K562 (cell line): ENCODE results near the gene NMNAT2. TPM values are rescaled to one million over a fixed set of nuclear protein-coding genes. Genes with fewer than 3 reads are reported as not detected.

Source experiments
- ATAC-seq: fragments of 200-7000 bp; cut with Tn5 transposase; 3 replicates; pipeline ENCODE4 v1.9.1; 2020; ENCODE audit warnings: moderate library complexity
- BruUV-seq: library from RNA; stranded (reverse); fragments of 400-500 nt; replicated peaks from 2 replicates; lab custom pipeline; 2021; lab: Mats Ljungman, UMichigan
- CTCF ChIA-PET: fragments of 300-600 bp; formaldehyde crosslinking; extraction: SDS; loops from one replicate; lab custom pipeline; 2021; ENCODE audit warnings: low intra/inter-chr PET ratio; lab: Yijun Ruan, JAX
- POLR2A ChIA-PET: fragments of 300-600, 350-650 bp; sonication (Branson Sonifier 250); formaldehyde crosslinking; extraction: SDS; loops from one replicate; lab custom pipeline; 2021; ENCODE audit warnings: antibody characterized with exemption, inconsistent platforms; lab: Yijun Ruan, JAX
- DNase-seq, 4 experiments: peaks; one replicate each; pipeline versions ENCODE4 v3.0.0 to v3.0.0-alpha.2; 2011 to 2018; ENCODE audit warnings: low spot score in 3 of 4, mixed read lengths in 3 of 4; ENCODE audit errors: extremely low read depth in 1 of 4
- FAIRE-seq: peaks from 2 replicates; lab custom pipeline; 2011; peaks lifted over from hg19 to GRCh38; lab: Jason Lieb, UNC
- H2AFZ ChIP-seq: 2 replicates; pipeline ENCODE4 v1.6.0; 2011; ENCODE audit warnings: low read depth, low read length, control low read depth, inconsistent platforms
- H3K27ac ChIP-seq: fragments of 200-600 bp; 3 replicates; pipeline ENCODE4 v1.8.0; 2011; ENCODE audit warnings: low read depth, mild to moderate bottlenecking, control low read depth, inconsistent platforms, low read length, moderate library complexity, mixed read lengths; ENCODE audit errors: extremely low read depth
- H3K27me3 ChIP-seq, 2 experiments: fragments of 300-600 bp in 1 of 2; 2 replicates in 1 of 2; 3 replicates in 1 of 2; pipeline versions ENCODE4 v1.6.0 to v1.8.0; 2011; ENCODE audit warnings: inconsistent platforms in 2 of 2, low read length in 2 of 2, mild to moderate bottlenecking in 1 of 2, mixed read lengths in 1 of 2, moderate library complexity in 1 of 2; ENCODE audit not compliant: control insufficient read depth in 2 of 2, insufficient read depth in 2 of 2
- H3K36me3 ChIP-seq: fragments of 300-600 bp; 3 replicates; pipeline ENCODE4 v1.8.0; 2011; ENCODE audit warnings: mild to moderate bottlenecking, low read length, inconsistent platforms; ENCODE audit not compliant: control insufficient read depth, insufficient read depth
- H3K4me1 ChIP-seq, 2 experiments: fragments of 200-600 bp in 1 of 2; replicated peaks in 1 of 2; 2 replicates in 1 of 2; 3 replicates in 1 of 2; pipeline versions ENCODE4 v1.5.1 to v1.8.0; 2011; ENCODE audit warnings: inconsistent platforms in 2 of 2, low read length in 2 of 2, mild to moderate bottlenecking in 1 of 2, mixed read lengths in 1 of 2, moderate library complexity in 1 of 2; ENCODE audit not compliant: control insufficient read depth in 2 of 2, insufficient read depth in 2 of 2
- H3K4me2 ChIP-seq: 2 replicates; pipeline ENCODE4 v1.6.1; 2011; ENCODE audit warnings: low read length, control low read depth, inconsistent platforms, mixed read lengths; ENCODE audit not compliant: insufficient read depth
- H3K4me3 ChIP-seq: fragments of 200-600 bp; sonication (generic), shearing (Covaris generic); 2 replicates; pipeline ENCODE4 v1.5.1; 2016; ENCODE audit warnings: control low read depth, inconsistent platforms
- H3K79me2 ChIP-seq: fragments of 200-600 bp; 3 replicates; pipeline ENCODE4 v1.8.0; 2011; ENCODE audit warnings: low read length, inconsistent platforms; ENCODE audit not compliant: control insufficient read depth, insufficient read depth
- H3K9ac ChIP-seq, 2 experiments: 2 replicates each; pipeline versions ENCODE4 v1.6.0 to v1.6.1; 2011; ENCODE audit warnings: low read depth in 2 of 2, low read length in 2 of 2, control low read depth in 1 of 2, inconsistent platforms in 1 of 2, mild to moderate bottlenecking in 1 of 2, mixed read lengths in 1 of 2; ENCODE audit not compliant: insufficient read depth in 1 of 2
- H3K9me1 ChIP-seq: one replicate; pipeline ENCODE4 v1.6.0; 2011; ENCODE audit warnings: inconsistent platforms, mild to moderate bottlenecking, low read length, moderate library complexity; ENCODE audit not compliant: control insufficient read depth, insufficient read depth
- H3K9me3 ChIP-seq: replicated peaks from 2 replicates; pipeline ENCODE4 v1.5.1; 2011; ENCODE audit warnings: low read depth, low read length, inconsistent platforms; ENCODE audit not compliant: control insufficient read depth, insufficient read depth
- H4K20me1 ChIP-seq: replicated peaks from 2 replicates; pipeline ENCODE4 v1.6.1; 2011; ENCODE audit warnings: low read length, inconsistent platforms, mixed read lengths; ENCODE audit not compliant: control insufficient read depth, insufficient read depth
- DACH1 ChIP-seq: fragments of 450-650 bp; IDR thresholded peaks from 2 replicates; pipeline ENCODE4 v1.6.1; 2018; ENCODE audit not compliant: partially characterized antibody
- KLF1 ChIP-seq: fragments of 450-650 bp; IDR thresholded peaks from 2 replicates; pipeline ENCODE4 v1.6.1; 2016; ENCODE audit warnings: missing genetic modification characterization, missing compliant biosample characterization
- MAFG ChIP-seq: fragments of 450-650 bp; conservative IDR thresholded peaks from 2 replicates; pipeline ENCODE4 v1.6.1; 2016; ENCODE audit warnings: missing genetic modification characterization, missing compliant biosample characterization
- MXI1 ChIP-seq: IDR thresholded peaks from 2 replicates; pipeline ENCODE4 v1.6.1; 2011; ENCODE audit warnings: low read depth, mild to moderate bottlenecking, improper control_type of control experiment, low read length
- NCOA1 ChIP-seq: fragments of 450-650 bp; IDR thresholded peaks from 2 replicates; pipeline ENCODE4 v1.6.1; 2016; ENCODE audit warnings: low read depth
- NFYB ChIP-seq: IDR thresholded peaks from 2 replicates; pipeline ENCODE4 v1.6.1; 2011; ENCODE audit warnings: mild to moderate bottlenecking, moderate library complexity; ENCODE audit not compliant: insufficient read length; ENCODE audit errors: extremely low read depth
- SMAD1 ChIP-seq: fragments of 150-350 bp; IDR thresholded peaks from 2 replicates; pipeline ENCODE4 v1.6.1; 2014; ENCODE audit warnings: low read length, low read depth; ENCODE audit not compliant: partially characterized antibody
- WGBS: fragments of 100-300 bp; shearing (Covaris generic); methylation state at CpG from one replicate; pipeline ENCODE4 v1.1.6; 2016; ENCODE audit warnings: low coverage, mixed read lengths; ENCODE audit not compliant: insufficient coverage; ENCODE audit errors: missing lambda C conversion rate; 5-methylcytosine and 5-hydroxymethylcytosine counted together
- in situ Hi-C: fragments of 300-500 bp; cut with MboI; formaldehyde crosslinking; loops from 4 replicates; pipeline ENCODE4 v1.15.0; 2018; ENCODE audit warnings: inconsistent platforms, mixed read lengths
- intact Hi-C: fragments of 100-400 bp; cut with micrococcal nuclease; formaldehyde crosslinking; loops from 2 replicates; pipeline ENCODE4 v1.14.2; 2022
- polyA plus RNA-seq, 8 experiments: library from polyadenylated mRNA; depleted of rRNA in 4 of 8; stranded (reverse) in 5 of 8; unstranded in 3 of 8; fragments of >200 nt; fragmentation: Nextera tagmentation in 2 of 8; fragmentation: Illumina TruSeq in 1 of 8; extraction: Ambion mirVana in 2 of 8; extraction: Trizol in 1 of 8; gene quantifications; 2 replicates each; pipeline versions ENCODE4 v1.2.1 to v1.2.3, GENCODE V29; 2011 to 2014; ENCODE audit warnings: inconsistent platforms in 1 of 8, missing spikeins in 1 of 8
- total RNA-seq, 7 experiments: library from RNA; depleted of rRNA in 6 of 7; stranded (reverse); fragments of >200 nt in 6 of 7; fragmentation: Illumina TruSeq in 2 of 7; extraction: Trizol in 2 of 7; gene quantifications; 2 replicates each; pipeline versions ENCODE4 v1.2.1 to v1.2.3, GENCODE V29; 2011 to 2021; ENCODE audit warnings: low replicate concordance in 1 of 7

The NMNAT2 gene
- total and polyA plus RNA-seq, 9 of the 15 experiments (the other 6 are each of a cell fraction or from before 2014, with no cell fraction given): not detected

- Histone ChIP-seq H3K9me1 (no peaks in the 10 kb centered on the region), H3K9ac (no peak overlapping the region), H3K27me3 (peaks cover 4 to 38% of the 10 kb centered on the region in 2 experiments; a peak in 4 of 5 replicates), H3K36me3 (no peaks in the 10 kb centered on the region), H3K79me2 (no peaks in the 10 kb centered on the region), H3K27ac (no peak overlapping the region), H3K4me2 (no peak overlapping the region), H3K4me1 (no peaks in the 10 kb centered on the region), H3K4me3 (no peak overlapping the region), H3K9me3 (no peaks in the 10 kb centered on the region), H4K20me1 (no peaks in the 10 kb centered on the region), H2AFZ (no peak overlapping the region)
- FAIRE-seq (no peak), ATAC-seq (no peak), DNase-seq (no peak)
- WGBS: 0% methylated on average over 5 of the region's 5 CpGs
- in situ Hi-C loops (no loop called here), intact Hi-C loops (no loop called here)
- ChIA-PET POLR2A (interaction anchor here (1.2 kb wide), 1 partner anchor 11 kb away, joined by 3 read pairs; no protein-coding TSS in a partner anchor), CTCF (interaction anchor here (0.7 kb wide), 1 partner anchor 233 kb away, joined by 3 read pairs; no protein-coding TSS in a partner anchor)
- TF ChIP-seq KLF1 (tag) (peak; percentile 58; the same call in 1 of the 2 replicates), NFYB (no peak)
- BruUV-seq: no TSS peak
These were observed 144.9 kb downstream of the NMNAT2 start for GRCh38 chr1:183273300-183273699.

GRCh38 chr1:183272390-183272848 is 145.8 kb downstream of the NMNAT2 start:
- H2AFZ ChIP-seq: no peak overlapping the region
- H3K4me2 ChIP-seq: no peak overlapping the region
- no TSS peak for BruUV-seq
- no peak overlapping the region for H3K27ac ChIP-seq
- no peaks in the 10 kb centered on the region for H3K9me1 ChIP-seq
- ATAC-seq (no peak; the same call in 2 of the 3 replicates), FAIRE-seq (no peak), DNase-seq (no peak)
- no peaks in the 10 kb centered on the region for H3K4me1 ChIP-seq
- H4K20me1 ChIP-seq: no peaks in the 10 kb centered on the region
- no peaks in the 10 kb centered on the region for H3K9me3 ChIP-seq
- ChIA-PET CTCF (interaction anchor here (0.5 kb wide), 1 partner anchor 107 kb away, joined by 5 read pairs; no protein-coding TSS in a partner anchor), POLR2A (interaction anchor here (0.6 to 1.2 kb wide), 3 partner anchors 10 to 171 kb away, joined by 3 read pairs; no protein-coding TSS in a partner anchor)
- intact Hi-C loops: no loop called here
- in situ Hi-C loops: no loop called here
- H3K36me3 ChIP-seq: no peaks in the 10 kb centered on the region
- H3K4me3 ChIP-seq: no peak overlapping the region
- no peaks in the 10 kb centered on the region for H3K79me2 ChIP-seq
- no peak for TF ChIP-seq SMAD1
- TF ChIP-seq MAFG (tag): no peak
- no peak for TF ChIP-seq NCOA1
- TF ChIP-seq DACH1: no peak
- TF ChIP-seq MXI1: no peak
- H3K27me3 ChIP-seq: peaks cover 4 to 45% of the 10 kb centered on the region in 2 experiments; a peak in 4 of 5 replicates
- 0% methylated on average over 4 of the region's 4 CpGs for WGBS
- H3K9ac ChIP-seq: peak overlapping the region in 1 of 2 experiments; percentile 9; a peak in 1 of 4 replicates
